ENCODE measurements around the gene PDE4D. TPM values are rescaled to one million over a fixed set of nuclear protein-coding genes. Genes with fewer than 3 reads are reported as not detected.

PDE4D gene
- total RNA-seq, 1 experiment from 2014 or later, result 61.2 TPM

GRCh38 chr5:59560553-59560952, 333.0 kb downstream of the PDE4D start:
- no peaks in the 10 kb centered on the region for H3K27me3 ChIP-seq (ENCODE audit: low read length)
- H3K9ac ChIP-seq (ENCODE audit: low read length), result no peak overlapping the region
- H3K9me2 ChIP-seq (replicated peaks; ENCODE audit: insufficient read depth, low read length), result no peaks in the 10 kb centered on the region
- H2AFZ ChIP-seq (ENCODE audit: low read length), result no peak overlapping the region
- no peaks in the 10 kb centered on the region for H3K79me2 ChIP-seq (ENCODE audit: low read length)
- H3K9me3 ChIP-seq (ENCODE audit: low read length), result no peaks in the 10 kb centered on the region
- no peak overlapping the region for H3K27ac ChIP-seq (ENCODE audit: low read length)
- H3K36me3 ChIP-seq (ENCODE audit: insufficient read depth, low read length), result no peaks in the 10 kb centered on the region
- 0 out of 2 replicates have a peak, but pooled peaks cover 3% of the 10 kb centered on the region for H4K20me1 ChIP-seq (ENCODE audit: insufficient read depth, low read depth, low read length)
- H3K4me3 ChIP-seq (ENCODE audit: low read length), result no peak overlapping the region
- H3K4me1 ChIP-seq (ENCODE audit: low read length), result peaks cover 4% of the 10 kb centered on the region
- DNase-seq, result no peak
- H3K4me2 ChIP-seq (ENCODE audit: low read depth, low read length, poor library complexity, severe bottlenecking), result no peak overlapping the region

DNA sequence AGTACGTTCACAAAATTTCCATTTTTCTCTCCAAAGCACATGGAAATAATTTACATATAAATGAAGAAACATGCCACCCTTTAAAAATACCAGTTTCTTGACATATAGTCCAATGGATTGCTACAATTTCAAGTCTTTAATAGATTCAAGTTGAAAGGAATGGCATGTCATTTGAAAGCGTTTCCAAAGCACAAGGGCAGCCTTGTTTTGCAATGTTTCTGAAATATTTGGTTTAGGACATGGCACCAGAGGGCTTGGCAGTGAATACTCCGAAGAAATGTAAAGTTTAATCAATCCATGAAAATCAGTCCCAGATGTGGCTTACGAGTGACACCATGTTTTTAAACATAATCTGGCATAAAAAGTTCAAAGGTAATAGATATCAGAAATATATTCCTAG, 333.7 kb downstream of the PDE4D start:
- no peak overlapping the region for H3K9ac ChIP-seq (ENCODE audit: low read length)
- 0 out of 2 replicates have a peak, but pooled peaks cover 3% of the 10 kb centered on the region for H4K20me1 ChIP-seq (ENCODE audit: insufficient read depth, low read depth, low read length)
- peaks cover 4% of the 10 kb centered on the region for H3K4me1 ChIP-seq (ENCODE audit: low read length)
- no peaks in the 10 kb centered on the region for H3K27me3 ChIP-seq (ENCODE audit: low read length)
- DNase-seq, result no peak
- H3K9me3 ChIP-seq (ENCODE audit: low read length), result no peaks in the 10 kb centered on the region
- no peaks in the 10 kb centered on the region for H3K36me3 ChIP-seq (ENCODE audit: insufficient read depth, low read length)
- no peaks in the 10 kb centered on the region for H3K9me2 ChIP-seq (replicated peaks; ENCODE audit: insufficient read depth, low read length)
- no peak overlapping the region for H3K4me2 ChIP-seq (ENCODE audit: low read depth, low read length, poor library complexity, severe bottlenecking)
- H3K27ac ChIP-seq (ENCODE audit: low read length), result no peak overlapping the region
- no peak overlapping the region for H2AFZ ChIP-seq (ENCODE audit: low read length)
- no peaks in the 10 kb centered on the region for H3K79me2 ChIP-seq (ENCODE audit: low read length)
- no peak overlapping the region for H3K4me3 ChIP-seq (ENCODE audit: low read length)

GRCh38 chr5:59559323-59559722, 334.2 kb downstream of the PDE4D start:
- Histone ChIP-seq H3K27ac (ENCODE audit: low read length) (no peak overlapping the region), H3K4me2 (ENCODE audit: low read depth, low read length, poor library complexity, severe bottlenecking) (no peak overlapping the region), H3K4me3 (ENCODE audit: low read length) (no peak overlapping the region), H3K9me3 (ENCODE audit: low read length) (no peaks in the 10 kb centered on the region), H4K20me1 (ENCODE audit: insufficient read depth, low read depth, low read length) (no peaks in the 10 kb centered on the region), H2AFZ (ENCODE audit: low read length) (no peak overlapping the region), H3K36me3 (ENCODE audit: insufficient read depth, low read length) (no peaks in the 10 kb centered on the region), H3K79me2 (ENCODE audit: low read length) (no peaks in the 10 kb centered on the region), H3K9ac (ENCODE audit: low read length) (no peak overlapping the region), H3K4me1 (ENCODE audit: low read length) (peaks cover 4% of the 10 kb centered on the region), H3K9me2 (replicated peaks; ENCODE audit: insufficient read depth, low read length) (no peaks in the 10 kb centered on the region), H3K27me3 (ENCODE audit: low read length) (no peaks in the 10 kb centered on the region)
- no peak for DNase-seq

DNA sequence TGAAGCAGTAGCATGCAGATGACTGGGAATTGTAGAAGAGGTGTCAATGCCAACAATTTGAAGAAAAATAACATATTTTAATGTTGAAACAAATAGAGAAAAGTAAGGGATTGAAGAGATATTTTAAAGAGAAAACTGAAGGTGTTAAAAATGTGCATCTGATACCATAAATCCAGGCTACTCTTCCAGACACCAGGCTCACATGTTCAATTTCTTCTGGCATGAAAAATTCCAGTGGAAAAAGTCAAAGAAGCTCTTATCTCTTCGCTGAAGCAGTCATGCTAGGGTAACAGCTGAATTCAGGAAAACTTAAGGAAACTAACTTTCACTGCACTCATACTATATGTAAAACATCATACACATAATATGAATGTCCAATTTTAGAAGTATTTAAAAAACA, 335.0 kb downstream of the PDE4D start:
- Histone ChIP-seq H3K4me3 (ENCODE audit: low read length) (no peak overlapping the region), H3K9ac (ENCODE audit: low read length) (no peak overlapping the region)
- DNase-seq, result no peak

GRCh38 chr5:59557572-59557971, 336.0 kb downstream of the PDE4D start:
- no peaks in the 10 kb centered on the region for H3K79me2 ChIP-seq (ENCODE audit: low read length)
- no peaks in the 10 kb centered on the region for H4K20me1 ChIP-seq (ENCODE audit: insufficient read depth, low read depth, low read length)
- no peaks in the 10 kb centered on the region for H3K27me3 ChIP-seq (ENCODE audit: low read length)
- H3K9ac ChIP-seq (ENCODE audit: low read length), result no peak overlapping the region
- no peaks in the 10 kb centered on the region for H3K9me3 ChIP-seq (ENCODE audit: low read length)
- no peak overlapping the region for H3K4me2 ChIP-seq (ENCODE audit: low read depth, low read length, poor library complexity, severe bottlenecking)
- no peak overlapping the region for H3K27ac ChIP-seq (ENCODE audit: low read length)
- no peak for DNase-seq
- H3K4me3 ChIP-seq (ENCODE audit: low read length), result no peak overlapping the region
- no peaks in the 10 kb centered on the region for H3K9me2 ChIP-seq (replicated peaks; ENCODE audit: insufficient read depth, low read length)
- H2AFZ ChIP-seq (ENCODE audit: low read length), result no peak overlapping the region
- H3K36me3 ChIP-seq (ENCODE audit: insufficient read depth, low read length), result no peaks in the 10 kb centered on the region
- no peaks in the 10 kb centered on the region for H3K4me1 ChIP-seq (ENCODE audit: low read length)

More for the DNA sequence above, 335.0 kb downstream of the PDE4D start:
- Histone ChIP-seq H3K36me3 (ENCODE audit: insufficient read depth, low read length) (no peaks in the 10 kb centered on the region), H3K9me2 (replicated peaks; ENCODE audit: insufficient read depth, low read length) (no peaks in the 10 kb centered on the region), H4K20me1 (ENCODE audit: insufficient read depth, low read depth, low read length) (no peaks in the 10 kb centered on the region), H2AFZ (ENCODE audit: low read length) (no peak overlapping the region), H3K27me3 (ENCODE audit: low read length) (no peaks in the 10 kb centered on the region), H3K79me2 (ENCODE audit: low read length) (no peaks in the 10 kb centered on the region), H3K4me2 (ENCODE audit: low read depth, low read length, poor library complexity, severe bottlenecking) (no peak overlapping the region), H3K9me3 (ENCODE audit: low read length) (no peaks in the 10 kb centered on the region), H3K27ac (ENCODE audit: low read length) (no peak overlapping the region), H3K4me1 (ENCODE audit: low read length) (peaks cover 4% of the 10 kb centered on the region)

DNA sequence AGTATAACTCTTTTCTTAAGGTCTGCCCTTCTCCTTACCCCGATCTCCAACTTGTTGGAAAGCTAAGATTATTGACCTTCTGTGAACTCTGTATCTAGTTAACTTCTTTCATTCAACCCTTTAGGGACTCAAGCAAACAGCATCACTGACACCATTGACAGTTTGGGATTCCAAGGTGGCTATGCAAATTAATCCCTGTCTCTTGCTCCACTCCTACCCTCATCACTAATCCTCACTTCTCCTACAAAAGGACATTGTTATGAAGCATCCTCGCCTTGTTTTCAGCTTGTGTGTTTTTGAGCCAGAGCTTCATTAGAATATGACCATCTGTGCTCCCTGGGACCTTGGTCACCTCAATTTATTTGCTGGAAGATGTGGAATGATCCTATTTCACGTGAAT, 337.9 kb downstream of the PDE4D start:
- H3K4me2 ChIP-seq (ENCODE audit: low read depth, low read length, poor library complexity, severe bottlenecking), result no peak overlapping the region
- H3K4me3 ChIP-seq (ENCODE audit: low read length), result no peak overlapping the region
- H3K27me3 ChIP-seq (ENCODE audit: low read length), result no peaks in the 10 kb centered on the region
- no peak overlapping the region for H2AFZ ChIP-seq (ENCODE audit: low read length)
- H3K9me2 ChIP-seq (replicated peaks; ENCODE audit: insufficient read depth, low read length), result no peaks in the 10 kb centered on the region
- H3K79me2 ChIP-seq (ENCODE audit: low read length), result no peaks in the 10 kb centered on the region
- H3K36me3 ChIP-seq (ENCODE audit: insufficient read depth, low read length), result no peaks in the 10 kb centered on the region
- no peaks in the 10 kb centered on the region for H3K9me3 ChIP-seq (ENCODE audit: low read length)
- DNase-seq, result no peak
- no peaks in the 10 kb centered on the region for H4K20me1 ChIP-seq (ENCODE audit: insufficient read depth, low read depth, low read length)
- H3K4me1 ChIP-seq (ENCODE audit: low read length), result no peaks in the 10 kb centered on the region
- H3K9ac ChIP-seq (ENCODE audit: low read length), result no peak overlapping the region
- H3K27ac ChIP-seq (ENCODE audit: low read length), result no peak overlapping the region

GRCh38 chr5:59554501-59554900, 339.0 kb downstream of the PDE4D start:
- no peaks in the 10 kb centered on the region for H3K79me2 ChIP-seq (ENCODE audit: low read length)
- no peak for DNase-seq
- H3K36me3 ChIP-seq (ENCODE audit: insufficient read depth, low read length), result no peaks in the 10 kb centered on the region
- H3K4me2 ChIP-seq (ENCODE audit: low read depth, low read length, poor library complexity, severe bottlenecking), result no peak overlapping the region
- H3K4me1 ChIP-seq (ENCODE audit: low read length), result no peaks in the 10 kb centered on the region
- no peak overlapping the region for H3K4me3 ChIP-seq (ENCODE audit: low read length)
- H3K27ac ChIP-seq (ENCODE audit: low read length), result no peak overlapping the region
- no peaks in the 10 kb centered on the region for H3K9me2 ChIP-seq (replicated peaks; ENCODE audit: insufficient read depth, low read length)
- no peaks in the 10 kb centered on the region for H3K27me3 ChIP-seq (ENCODE audit: low read length)
- H3K9me3 ChIP-seq (ENCODE audit: low read length), result no peaks in the 10 kb centered on the region
- no peak overlapping the region for H3K9ac ChIP-seq (ENCODE audit: low read length)
- H4K20me1 ChIP-seq (ENCODE audit: insufficient read depth, low read depth, low read length), result no peaks in the 10 kb centered on the region
- no peak overlapping the region for H2AFZ ChIP-seq (ENCODE audit: low read length)

- H4K20me1 ChIP-seq (ENCODE audit: insufficient read depth, low read depth, low read length), result no peaks in the 10 kb centered on the region
- no peak overlapping the region for H3K9ac ChIP-seq (ENCODE audit: low read length)
- no peak overlapping the region for H3K27ac ChIP-seq (ENCODE audit: low read length)
- no peaks in the 10 kb centered on the region for H3K9me2 ChIP-seq (replicated peaks; ENCODE audit: insufficient read depth, low read length)
- H3K4me3 ChIP-seq (ENCODE audit: low read length), result no peak overlapping the region
- H3K36me3 ChIP-seq (ENCODE audit: insufficient read depth, low read length), result no peaks in the 10 kb centered on the region
- H3K4me1 ChIP-seq (ENCODE audit: low read length), result no peaks in the 10 kb centered on the region
- H3K27me3 ChIP-seq (ENCODE audit: low read length), result no peaks in the 10 kb centered on the region
- DNase-seq, result no peak
- no peak overlapping the region for H2AFZ ChIP-seq (ENCODE audit: low read length)
- no peaks in the 10 kb centered on the region for H3K9me3 ChIP-seq (ENCODE audit: low read length)
- H3K79me2 ChIP-seq (ENCODE audit: low read length), result no peaks in the 10 kb centered on the region
- no peak overlapping the region for H3K4me2 ChIP-seq (ENCODE audit: low read depth, low read length, poor library complexity, severe bottlenecking)
These were observed 339.5 kb downstream of the PDE4D start for GRCh38 chr5:59553992-59554391.

DNA sequence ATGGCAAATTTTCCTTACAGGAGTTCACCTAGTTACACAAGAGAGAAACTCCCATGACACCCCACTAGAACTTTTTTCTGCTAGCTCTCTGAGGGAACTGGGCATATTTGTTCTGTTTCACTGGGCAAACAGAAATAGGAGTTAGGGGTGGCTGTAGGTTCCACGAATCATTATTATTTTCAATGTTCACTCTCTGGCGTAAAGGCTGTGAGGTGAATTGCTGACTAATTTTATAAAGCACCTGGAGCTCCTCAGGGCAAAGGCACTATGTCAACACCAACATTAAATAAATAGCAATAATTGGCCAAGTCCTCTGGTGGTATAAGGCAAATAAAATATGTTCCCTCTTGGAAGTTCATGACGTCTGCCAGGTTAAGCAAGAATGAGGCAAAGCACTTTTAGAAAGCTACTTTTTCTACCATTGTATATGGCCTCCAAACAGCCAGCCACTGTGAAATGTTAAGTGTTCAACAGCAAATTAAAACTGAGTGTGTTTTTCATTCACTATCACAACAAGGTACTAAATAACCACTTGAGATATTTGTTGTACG, 344.6 kb downstream of the PDE4D start:
- Histone ChIP-seq H3K27ac (ENCODE audit: low read length) (no peak overlapping the region), H3K36me3 (ENCODE audit: insufficient read depth, low read length) (no peaks in the 10 kb centered on the region), H3K4me1 (ENCODE audit: low read length) (no peaks in the 10 kb centered on the region), H3K27me3 (ENCODE audit: low read length) (no peaks in the 10 kb centered on the region), H3K9ac (ENCODE audit: low read length) (no peak overlapping the region), H3K4me2 (ENCODE audit: low read depth, low read length, poor library complexity, severe bottlenecking) (no peak overlapping the region), H4K20me1 (ENCODE audit: insufficient read depth, low read depth, low read length) (no peaks in the 10 kb centered on the region), H3K9me2 (replicated peaks; ENCODE audit: insufficient read depth, low read length) (no peaks in the 10 kb centered on the region), H3K79me2 (ENCODE audit: low read length) (no peaks in the 10 kb centered on the region), H3K4me3 (ENCODE audit: low read length) (no peak overlapping the region), H3K9me3 (ENCODE audit: low read length) (no peaks in the 10 kb centered on the region), H2AFZ (ENCODE audit: low read length) (no peak overlapping the region)
- DNase-seq, result no peak

Data from Karpas-422 (cell line).